Stimulated activated CD8-positive, alpha-beta memory T cell treated with anti-CD3 and anti-CD28 coated beads, Interleukin-15, amount 100 ng/mL, for 4 hours (primary cell): ENCODE data around the gene DNMT3B.
A peak's percentile ranks its signal among the peaks of the same experiment; 100 is the strongest.
"Not testable (repeated sequence)": the region's sequence is repeated elsewhere in the genome, so short reads cannot be mapped to it uniquely, and the experiment has no call there.

Experiments
- DNase-seq, 2 donors: peaks; one replicate each; pipeline ENCODE4 v3.0.0-alpha.2; 2020; ENCODE audit warnings: low read depth in 2 of 2

DNMT3B gene

DNA sequence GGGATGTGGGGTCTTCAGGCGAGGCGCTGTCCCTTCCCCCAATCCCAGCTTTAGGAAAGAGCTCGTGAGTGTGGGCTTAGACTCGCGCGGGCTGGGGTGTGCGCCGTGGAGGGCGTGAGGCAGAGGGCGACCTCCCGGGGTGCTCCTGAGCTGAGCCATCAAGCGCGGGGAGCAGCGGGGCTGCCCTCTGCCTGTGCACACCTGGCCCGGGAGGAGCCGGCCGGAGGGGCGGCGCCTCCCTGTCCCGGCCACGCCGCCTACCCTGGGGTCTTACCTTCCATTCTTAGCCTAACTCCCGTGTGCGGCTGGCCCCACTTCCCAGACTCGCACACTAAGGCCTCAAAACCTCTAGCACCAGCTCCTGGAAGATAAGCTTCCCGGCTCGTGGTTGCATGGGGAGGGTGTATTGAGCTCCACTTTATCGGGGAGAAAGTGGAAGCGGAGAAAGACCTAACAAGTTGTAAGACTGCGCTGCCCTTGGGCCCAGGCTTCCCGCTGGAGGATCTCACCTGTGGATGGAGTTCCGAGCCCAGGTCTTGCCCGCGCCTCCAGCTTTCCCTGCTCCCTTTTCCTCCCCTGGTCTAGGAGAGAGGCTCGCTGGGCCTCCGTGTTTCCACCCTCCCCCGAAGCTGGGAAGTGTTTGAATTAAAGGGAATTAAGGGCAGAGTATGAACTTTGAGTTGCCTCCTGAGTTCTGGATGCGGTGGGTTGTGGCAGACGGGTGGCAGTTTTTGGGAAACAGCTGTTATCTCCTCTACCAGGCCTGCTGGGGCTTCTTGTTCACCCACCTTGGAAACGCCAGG is 1.2 kb downstream of the DNMT3B start:
- no peak for DNase-seq

DNA sequence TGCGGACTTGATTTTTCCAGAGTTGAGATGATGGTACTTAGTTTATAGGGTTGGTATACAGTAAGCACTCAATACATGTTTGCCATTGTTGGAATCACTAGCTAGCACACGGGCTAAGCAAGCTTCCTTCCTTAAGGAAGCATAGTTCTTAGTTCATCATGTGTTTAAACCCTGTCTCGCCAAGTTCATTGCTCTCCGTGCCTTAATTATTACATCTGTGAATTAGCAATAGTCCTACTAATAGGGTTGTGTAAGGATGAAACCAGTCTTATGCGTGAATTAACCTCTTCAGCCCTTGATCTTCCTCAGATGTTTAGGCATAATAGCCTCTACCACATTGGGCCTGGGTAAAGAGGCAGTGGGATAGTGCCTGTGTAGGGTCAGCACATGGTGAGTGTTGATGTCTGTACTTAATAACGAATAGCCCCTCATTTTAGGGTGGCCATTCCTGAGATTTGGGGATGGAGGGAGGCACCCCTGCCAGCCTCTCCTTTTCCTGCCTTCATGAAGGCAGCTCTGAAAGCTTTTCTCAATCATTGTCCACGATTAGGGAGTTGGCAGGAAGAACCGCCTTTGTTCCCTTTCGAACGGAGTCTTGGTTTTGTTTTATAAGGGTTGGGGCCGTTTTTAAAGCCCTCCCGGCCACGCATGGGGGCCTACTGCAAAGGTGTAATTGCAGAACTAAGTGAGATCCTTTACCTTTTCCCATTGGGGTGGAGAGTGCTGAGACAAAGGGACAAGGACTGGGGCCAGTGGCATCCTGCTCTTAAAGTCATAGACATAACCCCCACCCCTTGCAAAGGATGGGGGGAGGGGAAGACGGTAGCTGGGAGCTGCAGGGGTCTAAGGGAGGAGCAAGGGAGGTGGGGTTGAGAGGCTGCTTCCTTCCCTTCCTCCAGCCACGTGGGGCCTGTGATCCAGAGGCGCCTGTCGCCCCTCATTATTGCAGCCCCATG is 2.1 kb downstream of the DNMT3B start:
- no peak for DNase-seq

GRCh38 chr20:32765230-32765875 is 3.2 kb downstream of the DNMT3B start:
- DNase-seq, result not testable (repeated sequence)

DNA sequence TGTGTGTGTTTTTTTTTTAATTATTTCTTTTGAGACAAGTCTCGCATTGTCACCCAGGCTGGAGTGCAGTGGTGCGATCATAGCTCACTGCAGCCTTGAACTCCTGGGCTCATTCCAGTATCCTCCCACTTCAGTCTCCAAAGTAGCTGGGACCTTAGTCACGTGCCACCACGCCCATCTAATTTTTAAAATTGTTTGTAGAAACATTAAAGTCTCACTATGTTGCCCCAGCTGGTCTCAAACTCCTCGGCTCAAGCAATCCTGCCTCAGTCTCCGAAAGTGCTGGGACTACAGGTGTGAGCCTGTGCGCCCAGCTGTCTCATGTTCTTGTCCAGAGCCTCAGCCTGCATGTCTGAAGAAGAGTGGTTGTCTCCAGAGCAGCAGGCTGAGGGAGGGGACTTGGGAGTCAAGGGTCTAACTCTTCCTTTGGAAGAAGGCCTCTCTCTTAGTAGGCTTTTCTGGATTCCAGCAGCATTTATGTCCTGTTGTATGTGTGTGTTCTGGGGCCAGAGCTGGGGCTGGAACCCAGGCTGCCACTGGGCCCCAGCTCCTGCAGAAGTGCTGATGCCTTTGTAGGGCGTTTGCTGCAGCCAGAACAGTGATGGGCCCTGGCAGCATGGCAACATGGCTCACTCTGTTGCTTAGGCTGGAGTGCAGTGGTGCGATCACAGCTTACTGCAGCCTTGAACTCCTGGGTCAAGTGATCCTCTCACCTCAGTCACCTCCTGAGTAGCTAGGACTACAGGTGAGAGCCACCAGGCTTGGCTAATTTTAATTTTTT is 5.4 kb downstream of the DNMT3B start:
- DNase-seq, result no peak

- no peak for DNase-seq
Measured at GRCh38 chr20:32772046-32772445, 9.9 kb downstream of the DNMT3B start.

DNA sequence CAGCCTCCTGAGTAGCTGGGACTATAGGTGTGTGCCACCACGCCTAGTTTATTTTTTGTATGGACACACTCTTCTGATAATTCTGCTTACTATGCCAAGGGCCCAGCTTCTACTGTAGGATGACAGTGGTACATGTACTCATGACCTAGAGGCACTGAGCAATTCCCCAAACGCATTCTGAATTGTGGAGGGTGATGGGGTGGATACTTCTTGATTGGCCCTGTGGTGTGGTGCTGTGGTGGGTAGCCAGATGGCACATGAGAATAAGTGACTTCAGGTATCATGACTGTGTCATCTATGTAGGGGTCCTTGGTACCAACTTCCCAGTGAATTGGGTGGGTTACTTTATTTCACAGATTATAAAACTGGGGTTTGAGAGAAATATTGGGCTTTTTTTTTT is 11.0 kb downstream of the DNMT3B start:
- no peak for DNase-seq

GRCh38 chr20:32773855-32774254 is 11.7 kb downstream of the DNMT3B start:
- DNase-seq, result no peak

DNA sequence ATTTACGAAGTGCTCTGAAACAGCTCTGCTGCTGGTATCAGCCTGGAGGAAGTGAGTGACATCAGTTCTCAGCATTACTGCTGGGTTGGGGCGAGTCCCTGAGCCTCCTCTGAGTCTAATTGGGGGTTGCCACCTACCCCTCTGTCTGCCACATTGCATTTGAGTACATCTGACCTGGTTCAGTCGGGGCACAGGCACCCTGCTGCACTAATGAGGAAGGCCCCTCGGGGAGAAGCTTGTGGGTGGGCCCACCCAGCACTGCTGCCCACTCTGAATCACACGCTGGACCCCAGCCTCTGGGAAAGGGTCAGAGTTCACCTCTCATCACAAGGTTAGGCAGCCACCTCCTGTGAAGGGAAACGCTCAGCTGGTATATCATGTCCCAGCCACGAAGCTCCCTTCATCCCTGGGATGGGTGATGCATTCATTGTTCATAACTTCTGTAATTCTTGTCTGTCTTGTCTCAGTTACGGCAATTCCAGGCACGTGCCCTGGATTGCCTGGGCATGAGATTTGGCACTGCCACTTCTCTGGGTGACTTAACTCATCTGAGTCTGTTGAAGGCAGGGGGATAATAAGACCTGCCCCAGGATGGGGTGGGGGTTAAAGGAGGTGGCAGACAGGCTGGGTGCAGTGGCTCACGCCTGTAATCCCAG is 13.3 kb downstream of the DNMT3B start:
- no peak for DNase-seq

GRCh38 chr20:32777177-32777956 is 15.2 kb downstream of the DNMT3B start:
- no peak for DNase-seq

DNA sequence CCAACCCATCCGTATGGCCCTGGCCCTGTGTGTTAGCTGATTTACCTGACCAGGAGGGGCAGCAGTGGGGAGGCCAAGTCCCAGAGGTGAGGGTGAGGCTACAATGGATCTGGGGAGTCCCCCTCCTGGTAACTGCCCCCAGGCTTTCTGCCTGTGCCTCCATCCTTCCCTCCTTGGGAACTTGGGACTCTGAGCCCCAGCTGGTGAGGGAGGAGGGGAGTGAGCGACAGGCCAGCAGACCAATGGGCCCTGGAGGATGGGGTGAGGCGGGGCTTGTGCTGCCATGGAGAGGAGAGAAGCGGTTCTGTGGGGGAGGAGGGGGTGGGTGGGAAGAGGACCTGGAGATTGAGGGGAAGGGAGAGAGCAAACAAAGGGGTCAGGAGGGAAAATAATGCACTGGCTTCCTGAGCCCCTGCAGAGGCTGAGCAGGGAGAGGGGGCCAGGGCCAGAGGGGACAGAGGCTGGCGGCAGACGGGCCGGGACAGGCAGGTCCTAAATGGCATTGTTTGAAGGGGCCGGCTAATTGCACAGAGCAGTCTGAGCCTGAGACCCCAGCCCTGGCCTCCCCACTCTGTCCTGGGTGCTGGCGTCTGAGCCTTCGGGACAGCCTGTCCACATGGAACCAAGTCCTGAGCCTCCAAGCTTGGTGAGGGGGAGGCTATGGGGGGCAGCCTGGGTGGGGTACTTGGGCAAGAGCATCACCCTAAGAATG is 17.5 kb downstream of the DNMT3B start:
- no peak for DNase-seq

DNA sequence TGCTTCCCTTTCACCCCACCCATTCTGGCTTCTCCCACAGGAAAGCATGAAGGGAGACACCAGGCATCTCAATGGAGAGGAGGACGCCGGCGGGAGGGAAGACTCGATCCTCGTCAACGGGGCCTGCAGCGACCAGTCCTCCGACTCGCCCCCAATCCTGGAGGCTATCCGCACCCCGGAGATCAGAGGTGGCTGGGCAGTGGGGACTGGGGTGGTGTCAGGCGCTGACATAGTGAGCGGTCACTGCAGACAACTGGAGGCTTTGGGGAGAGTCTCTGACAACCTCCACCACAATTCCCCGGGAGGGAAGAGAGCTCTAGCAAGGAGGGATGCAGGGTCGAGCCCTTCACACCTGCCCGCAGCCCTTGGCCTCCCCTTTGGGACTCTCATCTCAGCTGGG is 18.1 kb downstream of the DNMT3B start:
- no peak for DNase-seq

- no peak for DNase-seq
Measured at GRCh38 chr20:32780749-32781655, 18.8 kb downstream of the DNMT3B start.

- DNase-seq, result no peak
Measured at GRCh38 chr20:32784369-32785080, 22.3 kb downstream of the DNMT3B start.

- DNase-seq, result no peak
Measured at GRCh38 chr20:32786059-32786760, 24.0 kb downstream of the DNMT3B start.

- no peak for DNase-seq
Measured at GRCh38 chr20:32787168-32787567, 25.0 kb downstream of the DNMT3B start.

- peak; percentile 27 to 31 for DNase-seq
Measured at GRCh38 chr20:32789896-32790750, 27.9 kb downstream of the DNMT3B start.
